ENCODE data around the gene RBM25. TPM values are rescaled to one million over a fixed set of nuclear protein-coding genes. Genes with fewer than 3 reads are reported as not detected.
"Not testable (repeated sequence)": the region's sequence is repeated elsewhere in the genome, so short reads cannot be mapped to it uniquely, and the experiment has no call there.

Gene RBM25
- total RNA-seq, 1 donor: 141 TPM

- no peaks in the 10 kb centered on the region for H3K27me3 ChIP-seq (ENCODE audit: insufficient read depth, low read length)
- peak within 1 kb of the TSS; percentile 90 for H3K4me3 ChIP-seq (ENCODE audit: low read length)
- peaks cover 28% of the 10 kb centered on the region for H3K4me1 ChIP-seq (ENCODE audit: insufficient read depth, low read length)
- no peaks in the 10 kb centered on the region for H3K9me3 ChIP-seq (ENCODE audit: low read depth, low read length)
Observed at GRCh38 chr14:73136387-73137225, 78.3 kb downstream of the RBM25 start, which contains the start of gene PSEN1. Gene PSEN1 (plus strand): TSS chr14:73136507. CDS start chr14:73148020, 11,513 bp downstream.

GRCh38 chr14:73140811-73141323 is 82.5 kb downstream of the RBM25 start:
- peaks cover 35% of the 10 kb centered on the region for H3K4me1 ChIP-seq (ENCODE audit: insufficient read depth, low read length)
- no peak overlapping the region for H3K4me3 ChIP-seq (ENCODE audit: low read length)
- no peaks in the 10 kb centered on the region for H3K27me3 ChIP-seq (ENCODE audit: insufficient read depth, low read length)
- H3K9me3 ChIP-seq (ENCODE audit: low read depth, low read length): no peaks in the 10 kb centered on the region

- Histone ChIP-seq H3K4me1 (ENCODE audit: insufficient read depth, low read length) (peaks cover 27% of the 10 kb centered on the region), H3K27me3 (ENCODE audit: insufficient read depth, low read length) (no peaks in the 10 kb centered on the region), H3K9me3 (ENCODE audit: low read depth, low read length) (no peaks in the 10 kb centered on the region), H3K4me3 (ENCODE audit: low read length) (no peak overlapping the region)
Observed at GRCh38 chr14:73142216-73142615, 83.9 kb downstream of the RBM25 start.

- no peaks in the 10 kb centered on the region for H3K9me3 ChIP-seq (ENCODE audit: low read depth, low read length)
- H3K4me1 ChIP-seq (ENCODE audit: insufficient read depth, low read length): peaks cover 20% of the 10 kb centered on the region
- H3K27me3 ChIP-seq (ENCODE audit: insufficient read depth, low read length): no peaks in the 10 kb centered on the region
- no peak overlapping the region for H3K4me3 ChIP-seq (ENCODE audit: low read length)
Observed at GRCh38 chr14:73143003-73143402, 84.7 kb downstream of the RBM25 start.

GRCh38 chr14:73143617-73144016 is 85.3 kb downstream of the RBM25 start:
- Histone ChIP-seq H3K9me3 (ENCODE audit: low read depth, low read length) (no peaks in the 10 kb centered on the region), H3K27me3 (ENCODE audit: insufficient read depth, low read length) (no peaks in the 10 kb centered on the region), H3K4me1 (ENCODE audit: insufficient read depth, low read length) (peaks cover 16% of the 10 kb centered on the region), H3K4me3 (ENCODE audit: low read length) (no peak overlapping the region)

GRCh38 chr14:73145371-73145770 is 87.0 kb downstream of the RBM25 start:
- Histone ChIP-seq H3K4me3 (ENCODE audit: low read length) (no peak overlapping the region), H3K4me1 (ENCODE audit: insufficient read depth, low read length) (peaks cover 8% of the 10 kb centered on the region), H3K9me3 (ENCODE audit: low read depth, low read length) (no peaks in the 10 kb centered on the region), H3K27me3 (ENCODE audit: insufficient read depth, low read length) (no peaks in the 10 kb centered on the region)

- Histone ChIP-seq H3K4me3 (ENCODE audit: low read length) (no peak overlapping the region), H3K9me3 (ENCODE audit: low read depth, low read length) (no peaks in the 10 kb centered on the region), H3K4me1 (ENCODE audit: insufficient read depth, low read length) (peaks cover 8% of the 10 kb centered on the region), H3K27me3 (ENCODE audit: insufficient read depth, low read length) (no peaks in the 10 kb centered on the region)
Observed at GRCh38 chr14:73146111-73146510, 87.8 kb downstream of the RBM25 start.

GRCh38 chr14:73149753-73150152 is 91.4 kb downstream of the RBM25 start:
- Histone ChIP-seq H3K4me1 (ENCODE audit: insufficient read depth, low read length) (no peaks in the 10 kb centered on the region), H3K27me3 (ENCODE audit: insufficient read depth, low read length) (no peaks in the 10 kb centered on the region), H3K4me3 (ENCODE audit: low read length) (no peak overlapping the region), H3K9me3 (ENCODE audit: low read depth, low read length) (no peaks in the 10 kb centered on the region)

GRCh38 chr14:73153272-73153671 is 94.9 kb downstream of the RBM25 start:
- H3K9me3 ChIP-seq (ENCODE audit: low read depth, low read length): no peaks in the 10 kb centered on the region
- no peaks in the 10 kb centered on the region for H3K27me3 ChIP-seq (ENCODE audit: insufficient read depth, low read length)
- H3K4me3 ChIP-seq (ENCODE audit: low read length): no peak overlapping the region
- no peaks in the 10 kb centered on the region for H3K4me1 ChIP-seq (ENCODE audit: insufficient read depth, low read length)

- Histone ChIP-seq H3K9me3 (ENCODE audit: low read depth, low read length) (no peaks in the 10 kb centered on the region), H3K4me3 (ENCODE audit: low read length) (no peak overlapping the region), H3K4me1 (ENCODE audit: insufficient read depth, low read length) (no peaks in the 10 kb centered on the region), H3K27me3 (ENCODE audit: insufficient read depth, low read length) (no peaks in the 10 kb centered on the region)
Observed at GRCh38 chr14:73162251-73162650, 103.9 kb downstream of the RBM25 start.

- no peaks in the 10 kb centered on the region for H3K9me3 ChIP-seq (ENCODE audit: low read depth, low read length)
- no peaks in the 10 kb centered on the region for H3K4me1 ChIP-seq (ENCODE audit: insufficient read depth, low read length)
- H3K4me3 ChIP-seq (ENCODE audit: low read length): no peak overlapping the region
- no peaks in the 10 kb centered on the region for H3K27me3 ChIP-seq (ENCODE audit: insufficient read depth, low read length)
Observed at GRCh38 chr14:73166399-73166798, 108.1 kb downstream of the RBM25 start.

GRCh38 chr14:73167727-73168126 is 109.4 kb downstream of the RBM25 start:
- Histone ChIP-seq H3K9me3 (ENCODE audit: low read depth, low read length) (no peaks in the 10 kb centered on the region), H3K4me1 (ENCODE audit: insufficient read depth, low read length) (no peaks in the 10 kb centered on the region), H3K27me3 (ENCODE audit: insufficient read depth, low read length) (no peaks in the 10 kb centered on the region), H3K4me3 (ENCODE audit: low read length) (no peak overlapping the region)

- Histone ChIP-seq H3K9me3 (ENCODE audit: low read depth, low read length) (no peaks in the 10 kb centered on the region), H3K27me3 (ENCODE audit: insufficient read depth, low read length) (no peaks in the 10 kb centered on the region), H3K4me1 (ENCODE audit: insufficient read depth, low read length) (no peaks in the 10 kb centered on the region), H3K4me3 (ENCODE audit: low read length) (no peak overlapping the region)
Observed at GRCh38 chr14:73168274-73168673, 109.9 kb downstream of the RBM25 start.

- H3K27me3 ChIP-seq (ENCODE audit: insufficient read depth, low read length): no peaks in the 10 kb centered on the region
- H3K4me1 ChIP-seq (ENCODE audit: insufficient read depth, low read length): no peaks in the 10 kb centered on the region
- no peaks in the 10 kb centered on the region for H3K9me3 ChIP-seq (ENCODE audit: low read depth, low read length)
- H3K4me3 ChIP-seq (ENCODE audit: low read length): no peak overlapping the region
Observed at GRCh38 chr14:73168691-73169090, 110.4 kb downstream of the RBM25 start.

GRCh38 chr14:73169855-73170254 is 111.5 kb downstream of the RBM25 start:
- H3K9me3 ChIP-seq (ENCODE audit: low read depth, low read length); H3K27me3 ChIP-seq (ENCODE audit: insufficient read depth, low read length); H3K4me3 ChIP-seq (ENCODE audit: low read length); H3K4me1 ChIP-seq (ENCODE audit: insufficient read depth, low read length): not testable (repeated sequence)

- H3K4me3 ChIP-seq (ENCODE audit: low read length): no peak overlapping the region
- H3K4me1 ChIP-seq (ENCODE audit: insufficient read depth, low read length): no peaks in the 10 kb centered on the region
- H3K27me3 ChIP-seq (ENCODE audit: insufficient read depth, low read length): no peaks in the 10 kb centered on the region
- no peaks in the 10 kb centered on the region for H3K9me3 ChIP-seq (ENCODE audit: low read depth, low read length)
Observed at GRCh38 chr14:73170686-73171085, 112.4 kb downstream of the RBM25 start.
